IMR-90 (cell line): ENCODE results near the gene ERG28. TPM values are rescaled to one million over a fixed set of nuclear protein-coding genes. Genes with fewer than 3 reads are reported as not detected.

Experiments
- ATAC-seq: fragments of 200-7000 bp; cut with Tn5 transposase; 2 replicates; pipeline ENCODE4 v1.9.1; 2020; ENCODE audit warnings: low read depth, mild to moderate bottlenecking, moderate library complexity
- BruUV-seq: library from RNA; stranded (reverse); fragments of 400-500 nt; replicated peaks from 2 replicates; lab custom pipeline; 2021; lab: Mats Ljungman, UMichigan
- CTCF ChIA-PET: fragments of 300-600 bp; formaldehyde crosslinking; extraction: SDS; loops from one replicate; lab custom pipeline; 2021; ENCODE audit warnings: antibody characterized with exemption; lab: Yijun Ruan, JAX
- POLR2A ChIA-PET: fragments of 300-600 bp; sonication (Branson Sonifier 250); formaldehyde crosslinking; loops from one replicate; lab custom pipeline; 2022; ENCODE audit warnings: antibody characterized with exemption; ENCODE audit not compliant: unreplicated experiment; lab: Charles Lee
- DNase-seq: peaks from one replicate; pipeline ENCODE4 v3.0.0; 2013
- H2AFZ ChIP-seq: replicated peaks from 2 replicates; pipeline ENCODE3; 2013; ENCODE audit warnings: low read length, mild to moderate bottlenecking; ENCODE audit not compliant: poor library complexity
- H2AK5ac ChIP-seq: 2 replicates; pipeline ENCODE4 v1.6.1; 2013; ENCODE audit warnings: low read depth, low read length, inconsistent platforms
- H2AK9ac ChIP-seq: replicated peaks from 2 replicates; pipeline ENCODE3; 2013; ENCODE audit warnings: mild to moderate bottlenecking, low read depth, low read length, moderate library complexity; ENCODE audit not compliant: poor library complexity
- H2BK120ac ChIP-seq: 2 replicates; pipeline ENCODE4 v1.6.1; 2013; ENCODE audit warnings: low read depth, low read length, inconsistent platforms
- H2BK15ac ChIP-seq: 3 replicates; pipeline ENCODE4 v1.6.1; 2013; ENCODE audit warnings: low read depth, low read length, inconsistent platforms
- H2BK20ac ChIP-seq: 2 replicates; pipeline ENCODE4 v1.6.1; 2013; ENCODE audit warnings: low read depth, mild to moderate bottlenecking, inconsistent platforms, low read length, moderate library complexity
- H2BK5ac ChIP-seq: 2 replicates; pipeline ENCODE4 v1.6.1; 2013; ENCODE audit warnings: mild to moderate bottlenecking, low read depth, low read length, inconsistent platforms; ENCODE audit not compliant: poor library complexity, severe bottlenecking
- H3K14ac ChIP-seq: replicated peaks from 2 replicates; pipeline ENCODE4 v1.6.1; 2013; ENCODE audit warnings: low read depth, low read length, inconsistent platforms
- H3K18ac ChIP-seq: 2 replicates; pipeline ENCODE4 v1.6.1; 2013; ENCODE audit warnings: low read depth, low read length, control low read depth
- H3K23ac ChIP-seq: 2 replicates; pipeline ENCODE4 v1.6.1; 2013; ENCODE audit warnings: low read depth, low read length, inconsistent platforms
- H3K27ac ChIP-seq: 2 replicates; pipeline ENCODE4 v1.5.1; 2013; ENCODE audit warnings: mild to moderate bottlenecking, control low read depth, low read length; ENCODE audit not compliant: insufficient read depth
- H3K27me3 ChIP-seq: 2 replicates; pipeline ENCODE4 v1.6.1; 2013; ENCODE audit warnings: low read length; ENCODE audit not compliant: control insufficient read depth, insufficient read depth
- H3K36me3 ChIP-seq: 2 replicates; pipeline ENCODE4 v1.6.1; 2013; ENCODE audit warnings: low read length, mixed read lengths; ENCODE audit not compliant: control insufficient read depth, insufficient read depth
- H3K4ac ChIP-seq: 2 replicates; pipeline ENCODE4 v1.6.1; 2013; ENCODE audit warnings: low read depth, low read length, inconsistent platforms
- H3K4me1 ChIP-seq: 2 replicates; pipeline ENCODE4 v1.6.1; 2013; ENCODE audit warnings: low read length, mixed read lengths; ENCODE audit not compliant: control insufficient read depth, insufficient read depth
- H3K4me2 ChIP-seq: 2 replicates; pipeline ENCODE4 v1.6.1; 2013; ENCODE audit warnings: low read depth, mild to moderate bottlenecking, control low read depth, low read length, moderate library complexity
- H3K4me3 ChIP-seq: 2 replicates; pipeline ENCODE4 v1.5.1; 2013; ENCODE audit warnings: low read depth, mild to moderate bottlenecking, control low read depth, low read length, moderate library complexity; ENCODE audit not compliant: insufficient read depth
- H3K56ac ChIP-seq: 2 replicates; pipeline ENCODE4 v1.6.1; 2013; ENCODE audit warnings: low read length, inconsistent platforms; ENCODE audit not compliant: insufficient read depth; ENCODE audit errors: extremely low read depth
- H3K79me1 ChIP-seq, 2 experiments: 2 replicates each; pipeline ENCODE4 v1.6.1; 2013; ENCODE audit warnings: low read length in 2 of 2, inconsistent platforms in 1 of 2, low read depth in 1 of 2
- H3K9ac ChIP-seq: 2 replicates; pipeline ENCODE4 v1.6.1; 2013; ENCODE audit warnings: low read depth, low read length, control low read depth
- H3K9me1 ChIP-seq: 2 replicates; pipeline ENCODE4 v1.6.1; 2013; ENCODE audit warnings: low read length, inconsistent platforms; ENCODE audit not compliant: insufficient read depth
- H3K9me3 ChIP-seq: 2 replicates; pipeline ENCODE4 v1.6.1; 2013; ENCODE audit warnings: low read length; ENCODE audit not compliant: control insufficient read depth, insufficient read depth
- H4K20me1 ChIP-seq: 2 replicates; pipeline ENCODE4 v1.6.1; 2013; ENCODE audit warnings: low read length, inconsistent platforms; ENCODE audit not compliant: insufficient read depth
- H4K5ac ChIP-seq: 2 replicates; pipeline ENCODE4 v1.6.1; 2013; ENCODE audit warnings: mild to moderate bottlenecking, low read depth, low read length, control low read depth
- H4K8ac ChIP-seq, 2 experiments: 2 replicates each; pipeline ENCODE4 v1.6.1; 2013; ENCODE audit warnings: low read depth in 2 of 2, low read length in 2 of 2, control low read depth in 1 of 2, inconsistent platforms in 1 of 2
- H4K91ac ChIP-seq: 2 replicates; pipeline ENCODE4 v1.6.1; 2013; ENCODE audit warnings: low read depth, low read length, inconsistent platforms; ENCODE audit not compliant: insufficient read depth
- BHLHE40 ChIP-seq: fragments of 150-350 bp; IDR thresholded peaks from 2 replicates; pipeline ENCODE4 v1.6.1; 2016; ENCODE audit warnings: mild to moderate bottlenecking, low read depth, low read length
- FOS ChIP-seq: fragments of 150-350 bp; IDR thresholded peaks from 2 replicates; pipeline ENCODE4 v1.6.1; 2016; ENCODE audit warnings: low read depth, low read length
- MXI1 ChIP-seq: IDR thresholded peaks from 2 replicates; pipeline ENCODE4 v1.6.1; 2012; ENCODE audit warnings: low read depth, mild to moderate bottlenecking, low read length, moderate library complexity, borderline replicate concordance
- RCOR1 ChIP-seq: IDR thresholded peaks from 2 replicates; pipeline ENCODE4 v1.6.1; 2012; ENCODE audit warnings: mild to moderate bottlenecking, low read length, improper control_type of control experiment; ENCODE audit not compliant: insufficient replicate concordance
- WGBS, 2 experiments: methylation state at CpG; one replicate each; pipeline versions ENCODE4 v1.1.5 to v1.1.7; 2013; ENCODE audit warnings: missing lambda C conversion rate in 2 of 2; ENCODE audit not compliant: insufficient read length in 1 of 2; ENCODE audit errors: extremely low coverage in 2 of 2; 5-methylcytosine and 5-hydroxymethylcytosine counted together
- dilution Hi-C: fragments of 300-500 bp; cut with HindIII; formaldehyde crosslinking; loops from one replicate; pipeline ENCODE4 v1.14.3; 2018; ENCODE audit warnings: low sequenced_read_pairs; ENCODE audit not compliant: unreplicated experiment
- in situ Hi-C: fragments of 300-500 bp; cut with MboI; formaldehyde crosslinking; loops from 3 replicates; pipeline ENCODE4 v1.14.3; 2019; ENCODE audit warnings: low sequenced_read_pairs, inconsistent platforms, mixed read lengths
- intact Hi-C: fragments of 100-400 bp; cut with micrococcal nuclease; formaldehyde crosslinking; loops from 2 replicates; pipeline ENCODE4 v1.10.0; 2022
- polyA plus RNA-seq, 3 experiments: library from polyadenylated mRNA; depleted of rRNA; stranded (reverse); fragments of >200 nt; gene quantifications; 2 replicates each; pipeline ENCODE4 v1.2.3, GENCODE V29; 2012; ENCODE audit warnings: low replicate concordance in 1 of 3
- total RNA-seq: library from RNA; depleted of rRNA; stranded (reverse); fragments of >200 nt; gene quantifications from 2 replicates; pipeline ENCODE4 v1.2.3, GENCODE V29; 2012
- TF ChIP-seq, protein P1 (sequence below): fragments of 150-350 bp; IDR thresholded peaks from 2 replicates; pipeline ENCODE4 v1.6.1; 2016; ENCODE audit warnings: low read depth, mild to moderate bottlenecking, low read length, moderate library complexity, borderline replicate concordance
- TF ChIP-seq, protein P2 (sequence below): conservative IDR thresholded peaks from 2 replicates; pipeline ENCODE4 v1.5.1; 2012; ENCODE audit warnings: mild to moderate bottlenecking, low read depth, low read length, improper control_type of control experiment

Gene ERG28
- total and polyA plus RNA-seq, 2 of the 4 experiments (the other 2 are of a cell fraction): 0.90 to 15.4 TPM

DNA sequence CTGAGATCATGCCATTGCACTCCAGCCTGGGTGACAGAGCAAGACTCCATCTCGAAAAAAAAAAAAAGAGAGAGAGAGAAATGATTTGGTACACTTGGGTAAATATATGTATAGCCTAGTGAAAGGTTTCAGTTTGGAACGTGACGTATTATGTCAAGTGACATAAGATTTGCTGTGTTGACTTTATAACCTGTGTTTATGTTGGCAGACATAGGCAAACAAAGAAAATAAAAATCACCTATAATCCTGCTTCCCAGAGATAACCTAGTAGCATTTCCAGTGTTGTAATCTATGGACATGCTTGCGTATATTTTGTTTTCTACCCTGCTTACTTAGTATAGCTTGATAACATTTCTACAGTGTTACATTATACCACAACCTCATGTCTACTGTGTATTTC lies 16.7 kb downstream of the ERG28 start:
- H2BK20ac ChIP-seq: no peak overlapping the region
- H2AK5ac ChIP-seq: no peak overlapping the region
- peaks cover 16% of the 10 kb centered on the region for H3K9me1 ChIP-seq
- no peak overlapping the region for H2BK120ac ChIP-seq
- H3K23ac ChIP-seq: no peak overlapping the region
- H3K9me3 ChIP-seq: no peaks in the 10 kb centered on the region
- H3K79me1 ChIP-seq: no peaks in the 10 kb centered on the region; a peak in 1 of 4 replicates
- H3K4me2 ChIP-seq: no peak overlapping the region
- no peak overlapping the region for H3K14ac ChIP-seq
- no peak overlapping the region for H3K4ac ChIP-seq
- no peak overlapping the region for H2AK9ac ChIP-seq
- no peak overlapping the region for H4K5ac ChIP-seq
- H2AFZ ChIP-seq: no peak overlapping the region
- H3K27me3 ChIP-seq: no peaks in the 10 kb centered on the region
- H3K4me3 ChIP-seq: no peak overlapping the region
- no peak overlapping the region for H3K9ac ChIP-seq
- WGBS, 2 experiments: no CpG with 5 or more reads among the region's 4 CpGs
- peaks cover 24% of the 10 kb centered on the region for H3K4me1 ChIP-seq
- in situ Hi-C loops: no loop called here
- dilution Hi-C loops: no loop called here
- BruUV-seq: no TSS peak
- no peak overlapping the region for H2BK5ac ChIP-seq
- H4K91ac ChIP-seq: no peak overlapping the region
- no peak overlapping the region for H3K56ac ChIP-seq
- no peak overlapping the region for H3K27ac ChIP-seq
- no peak for ATAC-seq
- intact Hi-C loops: no loop called here
- no peaks in the 10 kb centered on the region for H3K36me3 ChIP-seq
- ChIA-PET POLR2A (no interaction called here), CTCF (no interaction called here)
- no peak overlapping the region for H4K8ac ChIP-seq
- TF ChIP-seq BHLHE40 (no peak), RCOR1 (no peak), MXI1 (no peak), FOS (no peak)
- TF ChIP-seq, protein P1, sequence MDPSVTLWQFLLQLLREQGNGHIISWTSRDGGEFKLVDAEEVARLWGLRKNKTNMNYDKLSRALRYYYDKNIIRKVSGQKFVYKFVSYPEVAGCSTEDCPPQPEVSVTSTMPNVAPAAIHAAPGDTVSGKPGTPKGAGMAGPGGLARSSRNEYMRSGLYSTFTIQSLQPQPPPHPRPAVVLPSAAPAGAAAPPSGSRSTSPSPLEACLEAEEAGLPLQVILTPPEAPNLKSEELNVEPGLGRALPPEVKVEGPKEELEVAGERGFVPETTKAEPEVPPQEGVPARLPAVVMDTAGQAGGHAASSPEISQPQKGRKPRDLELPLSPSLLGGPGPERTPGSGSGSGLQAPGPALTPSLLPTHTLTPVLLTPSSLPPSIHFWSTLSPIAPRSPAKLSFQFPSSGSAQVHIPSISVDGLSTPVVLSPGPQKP: no peak
- TF ChIP-seq, protein P2, sequence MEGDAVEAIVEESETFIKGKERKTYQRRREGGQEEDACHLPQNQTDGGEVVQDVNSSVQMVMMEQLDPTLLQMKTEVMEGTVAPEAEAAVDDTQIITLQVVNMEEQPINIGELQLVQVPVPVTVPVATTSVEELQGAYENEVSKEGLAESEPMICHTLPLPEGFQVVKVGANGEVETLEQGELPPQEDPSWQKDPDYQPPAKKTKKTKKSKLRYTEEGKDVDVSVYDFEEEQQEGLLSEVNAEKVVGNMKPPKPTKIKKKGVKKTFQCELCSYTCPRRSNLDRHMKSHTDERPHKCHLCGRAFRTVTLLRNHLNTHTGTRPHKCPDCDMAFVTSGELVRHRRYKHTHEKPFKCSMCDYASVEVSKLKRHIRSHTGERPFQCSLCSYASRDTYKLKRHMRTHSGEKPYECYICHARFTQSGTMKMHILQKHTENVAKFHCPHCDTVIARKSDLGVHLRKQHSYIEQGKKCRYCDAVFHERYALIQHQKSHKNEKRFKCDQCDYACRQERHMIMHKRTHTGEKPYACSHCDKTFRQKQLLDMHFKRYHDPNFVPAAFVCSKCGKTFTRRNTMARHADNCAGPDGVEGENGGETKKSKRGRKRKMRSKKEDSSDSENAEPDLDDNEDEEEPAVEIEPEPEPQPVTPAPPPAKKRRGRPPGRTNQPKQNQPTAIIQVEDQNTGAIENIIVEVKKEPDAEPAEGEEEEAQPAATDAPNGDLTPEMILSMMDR: no peak
- DNase-seq: peak; percentile 7
- peaks cover 3% of the 10 kb centered on the region; the same call in 1 of the 2 replicates for H4K20me1 ChIP-seq
- no peak overlapping the region for H2BK15ac ChIP-seq
- H3K18ac ChIP-seq: no peak overlapping the region
